Nephron progenitor cell (in vitro differentiated cells): ENCODE data around the gene B4GAT1.
"Not testable (repeated sequence)": the region's sequence is repeated elsewhere in the genome, so short reads cannot be mapped to it uniquely, and the experiment has no call there.

Experiments used
- DNase-seq: peaks from one replicate; pipeline ENCODE4 v3.0.0; 2021
- H3K27ac Mint-ChIP-seq: 2 replicates; pipeline ENCODE4 v1.8.0; 2021; ENCODE audit warnings: mild to moderate bottlenecking, moderate library complexity, mixed read lengths
- H3K27me3 Mint-ChIP-seq: 2 replicates; pipeline ENCODE4 v1.8.0; 2021; ENCODE audit warnings: mild to moderate bottlenecking, low read depth, mixed read lengths; ENCODE audit not compliant: poor library complexity
- H3K36me3 Mint-ChIP-seq: 2 replicates; pipeline ENCODE4 v1.8.0; 2021; ENCODE audit warnings: low read depth, mixed read lengths
- H3K4me1 Mint-ChIP-seq: 2 replicates; pipeline ENCODE4 v1.8.0; 2021; ENCODE audit warnings: mixed read lengths
- H3K4me3 Mint-ChIP-seq: 2 replicates; pipeline ENCODE4 v1.8.0; 2021; ENCODE audit warnings: mild to moderate bottlenecking, moderate library complexity, mixed read lengths
- H3K9me3 Mint-ChIP-seq: 2 replicates; pipeline ENCODE4 v1.8.0; 2021; ENCODE audit warnings: mild to moderate bottlenecking, moderate library complexity, mixed read lengths
- TF ChIP-seq, protein P1 (sequence below): fragments of 200-600 bp; sonication (generic); IDR thresholded peaks from 2 replicates; pipeline ENCODE4 v1.5.0; 2021; ENCODE audit warnings: antibody characterized with exemption

The B4GAT1 gene

DNA sequence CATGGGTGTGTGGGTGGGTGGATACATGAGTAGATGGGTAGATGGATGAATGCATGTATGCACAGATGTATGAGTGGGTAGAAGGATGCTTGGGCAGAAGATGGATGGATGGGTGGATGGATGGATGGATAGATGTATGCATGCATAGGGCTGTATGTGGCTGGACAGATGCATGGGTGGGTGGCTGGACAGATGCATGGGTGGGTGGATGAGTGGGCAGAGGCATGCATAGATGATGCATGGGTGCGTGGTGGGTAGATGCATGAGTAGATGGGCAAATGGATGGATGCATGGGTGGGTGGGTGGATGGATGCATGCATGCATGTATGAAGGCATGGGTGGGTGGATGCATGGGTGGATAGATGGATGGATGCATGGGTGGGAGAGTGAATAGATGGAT lies 23.7 kb downstream of the B4GAT1 start:
- peak overlapping the region; percentile 9 for H3K4me3 Mint-ChIP-seq
- H3K27ac Mint-ChIP-seq, result no peak overlapping the region
- H3K4me1 Mint-ChIP-seq, result peaks cover 83% of the 10 kb centered on the region
- TF ChIP-seq, protein P1, sequence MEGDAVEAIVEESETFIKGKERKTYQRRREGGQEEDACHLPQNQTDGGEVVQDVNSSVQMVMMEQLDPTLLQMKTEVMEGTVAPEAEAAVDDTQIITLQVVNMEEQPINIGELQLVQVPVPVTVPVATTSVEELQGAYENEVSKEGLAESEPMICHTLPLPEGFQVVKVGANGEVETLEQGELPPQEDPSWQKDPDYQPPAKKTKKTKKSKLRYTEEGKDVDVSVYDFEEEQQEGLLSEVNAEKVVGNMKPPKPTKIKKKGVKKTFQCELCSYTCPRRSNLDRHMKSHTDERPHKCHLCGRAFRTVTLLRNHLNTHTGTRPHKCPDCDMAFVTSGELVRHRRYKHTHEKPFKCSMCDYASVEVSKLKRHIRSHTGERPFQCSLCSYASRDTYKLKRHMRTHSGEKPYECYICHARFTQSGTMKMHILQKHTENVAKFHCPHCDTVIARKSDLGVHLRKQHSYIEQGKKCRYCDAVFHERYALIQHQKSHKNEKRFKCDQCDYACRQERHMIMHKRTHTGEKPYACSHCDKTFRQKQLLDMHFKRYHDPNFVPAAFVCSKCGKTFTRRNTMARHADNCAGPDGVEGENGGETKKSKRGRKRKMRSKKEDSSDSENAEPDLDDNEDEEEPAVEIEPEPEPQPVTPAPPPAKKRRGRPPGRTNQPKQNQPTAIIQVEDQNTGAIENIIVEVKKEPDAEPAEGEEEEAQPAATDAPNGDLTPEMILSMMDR, result no peak
- peaks cover 14% of the 10 kb centered on the region for H3K9me3 Mint-ChIP-seq
- peaks cover 5% of the 10 kb centered on the region for H3K27me3 Mint-ChIP-seq
- no peaks in the 10 kb centered on the region for H3K36me3 Mint-ChIP-seq
- no peak for DNase-seq

DNA sequence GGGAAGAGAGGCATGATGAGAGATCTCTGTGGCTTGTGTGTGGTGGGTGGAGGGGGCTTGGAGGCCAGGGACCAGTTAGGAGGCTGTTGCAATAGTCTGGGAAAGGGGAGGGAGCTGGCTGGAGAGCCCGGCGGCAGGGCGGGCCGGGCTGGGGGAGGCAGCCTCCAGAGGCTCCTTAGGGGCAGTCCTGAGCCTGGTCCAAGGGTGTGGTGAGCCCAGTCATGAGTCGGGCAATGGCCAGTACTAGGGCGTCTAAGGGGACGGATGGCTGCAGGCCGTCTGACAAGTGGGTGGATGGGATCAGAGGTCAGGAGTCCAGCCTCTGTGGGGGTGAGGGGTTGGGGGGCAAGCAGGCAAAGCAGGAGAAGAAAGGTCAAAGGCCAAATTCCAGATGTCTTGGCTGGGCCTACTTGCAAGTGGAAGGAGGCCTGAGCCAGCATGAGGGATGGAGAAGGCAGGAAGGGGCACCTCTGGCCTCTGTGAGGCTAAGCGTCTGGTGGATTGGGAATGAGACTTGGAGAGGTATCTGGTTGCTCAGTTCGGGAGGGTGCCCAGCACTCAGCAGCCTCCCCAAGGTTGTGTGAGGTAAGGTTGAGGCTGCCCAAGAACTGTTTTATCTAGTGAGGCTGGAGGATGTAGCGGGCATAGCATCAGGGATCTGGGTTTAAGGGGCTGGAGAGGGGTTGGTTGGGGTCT lies 24.5 kb downstream of the B4GAT1 start:
- TF ChIP-seq, protein P1, result no peak
- Mint-ChIP-seq H3K4me3 (peak overlapping the region; percentile 30), H3K9me3 (peaks cover 16% of the 10 kb centered on the region), H3K36me3 (no peaks in the 10 kb centered on the region), H3K4me1 (peaks cover 83% of the 10 kb centered on the region), H3K27ac (no peak overlapping the region), H3K27me3 (peaks cover 5% of the 10 kb centered on the region)
- no peak for DNase-seq

DNA sequence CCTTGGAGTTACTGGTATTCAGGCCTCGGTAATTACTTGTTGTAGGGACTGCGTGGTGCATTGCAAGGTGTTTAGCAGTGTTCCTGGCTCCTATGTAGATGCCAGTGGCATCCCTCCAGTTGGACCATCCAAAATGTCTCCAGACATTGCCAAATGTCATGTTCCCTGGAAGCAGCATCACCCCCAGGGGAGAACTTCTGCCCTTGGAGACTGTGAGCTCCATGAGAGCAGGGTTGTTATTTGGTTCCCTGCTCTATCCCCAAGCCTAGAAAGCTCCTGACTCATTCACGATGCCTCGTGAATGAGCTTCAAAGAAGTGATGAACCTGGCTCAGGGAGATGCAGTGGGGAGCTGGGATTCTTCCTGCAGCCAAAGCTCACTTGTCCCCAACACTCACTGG lies 25.8 kb downstream of the B4GAT1 start:
- Mint-ChIP-seq H3K27ac (no peak overlapping the region), H3K36me3 (no peaks in the 10 kb centered on the region), H3K4me1 (peaks cover 81% of the 10 kb centered on the region), H3K4me3 (no peak overlapping the region), H3K27me3 (no peaks in the 10 kb centered on the region), H3K9me3 (peaks cover 16% of the 10 kb centered on the region)
- DNase-seq, result no peak
- TF ChIP-seq, protein P1, result no peak

DNA sequence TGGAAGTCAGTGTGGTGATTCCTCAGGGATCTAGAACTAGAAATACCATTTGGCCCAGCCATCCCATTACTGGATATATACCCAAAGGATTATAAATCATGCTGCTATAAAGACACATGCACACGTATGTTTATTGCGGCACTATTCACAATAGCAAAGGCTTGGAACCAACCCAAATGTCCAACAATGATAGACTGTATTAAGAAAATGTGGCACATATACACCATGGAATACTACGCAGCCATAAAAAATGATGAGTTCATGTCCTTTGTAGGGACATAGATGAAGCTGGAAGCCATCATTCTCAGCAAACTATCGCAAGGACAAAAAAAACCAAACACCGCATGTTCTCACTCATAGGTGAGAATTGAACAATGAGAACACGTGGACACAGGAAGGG lies 26.7 kb downstream of the B4GAT1 start:
- not testable (repeated sequence) for DNase-seq, H3K4me3 Mint-ChIP-seq
- H3K4me1 Mint-ChIP-seq, result peaks cover 77% of the 10 kb centered on the region

DNA sequence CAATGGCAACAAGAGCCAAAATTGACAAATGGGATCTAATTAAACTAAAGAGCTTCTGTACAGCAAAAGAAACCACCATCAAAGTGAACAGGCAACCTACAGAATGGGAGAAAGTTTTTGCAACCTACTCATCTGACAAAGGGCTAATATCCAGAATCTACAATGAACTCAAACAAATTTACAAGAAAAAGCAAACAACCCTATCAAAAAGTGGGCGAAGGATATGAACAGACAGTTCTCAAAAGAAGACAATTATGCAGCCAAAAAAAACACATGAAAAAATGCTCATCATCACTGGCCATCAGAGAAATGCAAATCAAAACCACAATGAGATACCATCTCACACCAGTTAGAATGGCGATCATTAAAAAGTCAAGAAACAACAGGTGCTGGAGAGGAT lies 27.1 kb downstream of the B4GAT1 start:
- H3K4me3 Mint-ChIP-seq, DNase-seq, H3K27ac Mint-ChIP-seq, H3K27me3 Mint-ChIP-seq, H3K36me3 Mint-ChIP-seq: not testable (repeated sequence)
- Mint-ChIP-seq H3K4me1 (peaks cover 77% of the 10 kb centered on the region), H3K9me3 (peaks cover 16% of the 10 kb centered on the region)

More for the DNA sequence above, 26.7 kb downstream of the B4GAT1 start:
- H3K27ac Mint-ChIP-seq, H3K27me3 Mint-ChIP-seq, H3K36me3 Mint-ChIP-seq: not testable (repeated sequence)
- H3K9me3 Mint-ChIP-seq, result peaks cover 16% of the 10 kb centered on the region

DNA sequence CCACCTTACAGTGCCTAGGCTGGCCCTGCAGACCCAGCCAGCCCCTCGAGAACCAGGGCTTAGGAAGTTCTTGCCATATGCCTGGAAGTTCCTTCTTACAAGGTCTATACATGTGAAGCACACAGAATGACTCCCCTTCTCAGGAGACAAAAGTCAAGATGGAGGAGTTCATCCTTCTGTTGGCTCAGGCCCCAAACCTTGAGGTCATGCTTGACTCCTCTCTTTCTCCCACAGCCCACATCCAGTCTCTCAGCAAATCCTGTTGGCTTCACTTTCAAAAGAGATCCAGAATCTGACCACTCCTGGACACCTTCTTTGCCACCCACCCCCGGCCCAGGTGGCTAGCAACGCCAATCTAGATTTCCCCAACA lies 28.8 kb downstream of the B4GAT1 start:
- no peak for DNase-seq
- peaks cover 76% of the 10 kb centered on the region for H3K4me1 Mint-ChIP-seq

More for the DNA sequence above, 28.8 kb downstream of the B4GAT1 start:
- TF ChIP-seq, protein P1, result no peak
- Mint-ChIP-seq H3K27me3 (no peaks in the 10 kb centered on the region), H3K36me3 (no peaks in the 10 kb centered on the region), H3K27ac (peak overlapping the region; percentile 87), H3K4me3 (peak overlapping the region; percentile 21), H3K9me3 (peaks cover 16% of the 10 kb centered on the region)
